ENCODE measurements around the gene FHL3.

Gene FHL3, protein sequence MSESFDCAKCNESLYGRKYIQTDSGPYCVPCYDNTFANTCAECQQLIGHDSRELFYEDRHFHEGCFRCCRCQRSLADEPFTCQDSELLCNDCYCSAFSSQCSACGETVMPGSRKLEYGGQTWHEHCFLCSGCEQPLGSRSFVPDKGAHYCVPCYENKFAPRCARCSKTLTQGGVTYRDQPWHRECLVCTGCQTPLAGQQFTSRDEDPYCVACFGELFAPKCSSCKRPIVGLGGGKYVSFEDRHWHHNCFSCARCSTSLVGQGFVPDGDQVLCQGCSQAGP

DNA sequence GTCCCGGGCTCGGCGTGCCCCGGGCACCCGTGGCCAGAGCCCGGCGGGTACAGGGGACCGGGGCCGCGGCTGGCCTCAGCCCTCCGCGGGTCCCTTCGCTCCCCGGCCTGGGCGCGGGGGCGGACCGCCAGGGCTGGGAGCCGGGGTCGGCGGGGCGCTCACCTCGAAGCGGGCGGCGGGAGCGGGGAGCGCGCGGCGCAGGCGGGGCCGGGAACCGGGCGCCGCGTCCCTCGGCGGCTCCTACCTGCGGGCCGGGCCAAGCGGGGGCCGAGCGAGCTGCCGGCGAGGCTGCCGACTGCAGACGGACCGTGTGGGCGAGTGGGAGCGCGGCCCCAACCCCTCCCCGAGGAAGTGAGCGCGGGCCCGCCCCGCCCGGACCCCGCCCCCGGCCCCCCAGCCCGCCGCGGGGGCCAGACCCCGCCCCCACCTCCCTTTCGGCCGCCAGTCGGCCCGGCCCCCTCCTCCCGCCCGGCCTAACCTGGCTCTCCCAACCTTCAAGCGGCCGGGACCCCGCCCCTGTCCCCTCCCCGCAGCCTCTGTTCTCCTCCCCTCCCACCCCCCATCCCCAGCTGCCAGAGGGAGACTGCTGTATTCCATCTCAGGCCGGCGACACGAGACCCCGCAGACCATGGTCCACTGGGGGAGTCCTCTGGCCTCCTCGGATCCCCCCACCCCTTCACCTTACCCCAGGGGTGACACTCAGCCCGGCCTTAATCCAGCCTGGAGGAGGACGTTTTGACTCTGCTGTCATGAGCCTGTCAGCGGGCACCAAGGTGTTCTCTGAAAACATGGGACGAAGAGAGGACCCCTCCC lies at the start of gene FHL3:
Gene FHL3 (minus strand): TSS at position 320 of the 813 bp plus-strand sequence. CDS start 6,102 bp downstream, outside the sequence.
- peak; percentile 75 for DNase-seq

GRCh38 chr1:38053416-38054091 lies 48.2 kb upstream of the FHL3 start:
- no peak for DNase-seq

- DNase-seq, result no peak
These were observed 47.6 kb upstream of the FHL3 start for GRCh38 chr1:38052750-38053415.

DNA sequence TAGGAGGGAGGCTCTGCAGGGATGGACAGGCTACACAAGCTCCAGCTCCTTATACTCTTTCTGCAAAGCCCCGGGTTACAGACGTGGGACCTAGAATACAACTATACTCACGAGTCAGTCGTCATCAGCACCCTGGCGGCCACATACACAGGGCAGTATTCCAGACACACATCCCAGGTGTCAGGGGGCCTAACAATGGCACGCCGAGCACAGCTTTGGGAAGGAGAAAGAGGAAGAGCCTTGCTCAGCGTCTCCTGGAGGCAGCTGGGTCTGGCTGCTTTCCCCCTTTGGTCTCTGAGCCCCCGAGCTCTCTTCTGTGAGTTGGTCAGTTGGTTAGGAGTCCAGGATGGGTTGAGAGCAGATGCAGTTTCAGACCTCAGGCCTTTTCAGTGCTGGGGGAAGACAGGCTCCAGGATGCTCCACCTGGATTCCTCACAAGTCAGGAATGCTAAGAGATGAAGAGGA lies 45.8 kb upstream of the FHL3 start:
- DNase-seq, result no peak

- DNase-seq, result no peak
These were observed 45.2 kb upstream of the FHL3 start for GRCh38 chr1:38050397-38051078.

- DNase-seq, result no peak
These were observed 42.4 kb upstream of the FHL3 start for GRCh38 chr1:38047603-38048141.

DNA sequence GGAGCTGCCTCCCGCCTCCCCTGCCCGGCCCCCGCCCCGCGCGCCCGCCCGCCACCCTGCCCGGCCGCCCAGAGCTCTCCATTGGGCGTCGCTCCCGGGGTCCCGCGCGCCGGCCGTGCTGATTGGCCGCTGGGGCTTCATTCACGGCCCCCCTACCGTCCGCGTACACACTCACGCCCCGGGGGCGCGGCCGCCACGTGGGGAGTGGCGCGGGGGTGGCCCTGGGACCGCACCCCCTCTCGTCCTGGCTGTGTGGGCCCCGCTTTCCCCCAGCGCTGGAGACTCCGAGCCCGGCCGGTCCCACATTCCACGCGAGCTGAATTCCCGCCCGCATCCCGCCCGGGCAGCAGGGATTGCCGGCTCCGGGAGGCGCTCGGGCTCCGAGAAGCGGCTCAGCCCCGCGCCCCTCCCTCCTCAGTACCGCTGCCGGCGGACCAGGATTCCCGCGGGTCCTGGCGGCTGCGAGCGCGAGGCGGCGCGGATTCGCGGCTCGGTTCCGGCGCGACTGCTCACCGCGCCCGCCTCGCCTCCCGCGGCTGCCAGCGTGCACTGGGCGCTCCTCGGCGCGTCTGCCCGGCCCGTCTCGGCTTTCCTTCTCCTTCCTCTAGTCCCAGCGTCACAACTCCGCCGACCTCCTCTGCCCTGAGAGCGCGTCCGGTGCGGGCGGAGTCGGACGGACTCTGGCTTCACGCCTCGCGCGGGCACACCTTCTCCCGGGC lies 41.7 kb upstream of the FHL3 start:
- DNase-seq, result peak; percentile 86

DNA sequence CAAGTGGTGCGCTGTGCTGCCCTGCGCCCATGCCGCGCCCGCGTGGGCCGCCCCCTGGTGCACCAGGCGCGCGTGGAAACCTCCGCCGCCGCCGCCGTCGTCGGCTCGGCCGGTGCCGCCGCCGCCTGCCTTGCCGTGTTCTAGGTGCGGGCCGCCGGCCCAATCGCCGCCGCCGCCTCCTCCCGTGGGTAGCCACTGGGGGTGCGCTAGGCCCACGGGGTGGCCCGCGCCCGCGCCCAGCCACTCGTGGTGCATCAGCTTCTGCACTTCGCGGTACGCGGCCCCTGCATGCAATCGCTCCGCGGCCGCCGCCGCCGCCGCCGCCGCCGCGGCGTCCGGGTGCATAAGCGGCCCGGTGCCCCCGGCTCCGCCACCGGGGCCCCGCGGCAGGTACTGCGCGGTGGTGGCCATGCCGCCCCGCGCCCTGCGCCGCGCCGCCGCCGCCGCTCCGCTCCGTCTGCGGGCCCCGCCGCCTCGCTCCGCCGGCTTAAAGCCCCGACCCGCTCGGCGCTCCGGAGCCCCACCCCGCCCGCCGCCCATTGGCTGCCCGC lies 41.1 kb upstream of the FHL3 start, which contains the start of gene POU3F1:
Gene POU3F1 (minus strand): TSS at position 461 of the 551 bp plus-strand sequence. CDS start 50 bp downstream, at position 411.
- no peak for DNase-seq

DNA sequence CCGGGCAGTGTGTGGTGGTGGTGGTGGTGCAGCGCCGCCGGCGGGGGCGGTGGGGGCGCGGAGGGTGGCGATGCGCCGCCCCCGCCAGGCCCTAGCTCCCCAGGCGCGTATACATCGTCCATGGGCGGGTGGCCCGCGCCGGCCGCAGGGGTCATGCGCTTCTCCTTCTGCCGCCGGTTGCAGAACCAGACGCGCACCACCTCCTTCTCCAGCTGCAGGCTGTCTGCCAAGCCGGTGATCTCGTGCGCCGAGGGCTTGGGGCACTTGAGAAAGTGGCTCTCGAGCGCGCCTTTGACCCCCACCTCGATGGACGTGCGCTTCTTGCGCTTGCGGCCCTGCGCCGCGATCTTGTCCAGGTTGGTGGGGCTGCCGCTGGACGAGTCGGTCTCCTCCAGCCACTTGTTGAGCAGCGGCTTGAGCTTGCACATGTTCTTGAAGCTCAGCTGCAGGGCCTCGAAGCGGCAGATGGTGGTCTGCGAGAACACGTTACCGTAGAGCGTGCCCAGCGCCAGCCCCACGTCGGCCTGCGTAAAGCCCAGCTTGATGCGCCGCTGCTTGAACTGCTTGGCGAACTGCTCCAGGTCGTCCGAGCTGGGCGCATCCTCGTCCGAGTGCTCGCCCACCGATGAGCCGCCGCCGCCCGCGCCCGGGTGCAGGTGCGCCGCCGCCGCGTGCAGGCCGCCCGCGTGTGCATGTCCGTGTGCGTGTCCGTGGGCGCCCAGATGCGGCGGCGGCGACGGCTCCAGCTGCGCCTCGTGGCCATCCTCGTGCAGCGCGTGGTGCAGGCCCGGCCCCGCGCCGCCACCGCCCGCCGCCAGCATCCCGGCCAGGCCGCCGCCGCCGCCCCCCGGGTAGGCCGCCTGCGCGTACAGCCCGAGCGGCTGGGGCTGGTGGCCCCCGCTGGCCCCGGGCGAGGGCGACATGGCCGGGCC lies 40.4 kb upstream of the FHL3 start:
- DNase-seq, result no peak

DNA sequence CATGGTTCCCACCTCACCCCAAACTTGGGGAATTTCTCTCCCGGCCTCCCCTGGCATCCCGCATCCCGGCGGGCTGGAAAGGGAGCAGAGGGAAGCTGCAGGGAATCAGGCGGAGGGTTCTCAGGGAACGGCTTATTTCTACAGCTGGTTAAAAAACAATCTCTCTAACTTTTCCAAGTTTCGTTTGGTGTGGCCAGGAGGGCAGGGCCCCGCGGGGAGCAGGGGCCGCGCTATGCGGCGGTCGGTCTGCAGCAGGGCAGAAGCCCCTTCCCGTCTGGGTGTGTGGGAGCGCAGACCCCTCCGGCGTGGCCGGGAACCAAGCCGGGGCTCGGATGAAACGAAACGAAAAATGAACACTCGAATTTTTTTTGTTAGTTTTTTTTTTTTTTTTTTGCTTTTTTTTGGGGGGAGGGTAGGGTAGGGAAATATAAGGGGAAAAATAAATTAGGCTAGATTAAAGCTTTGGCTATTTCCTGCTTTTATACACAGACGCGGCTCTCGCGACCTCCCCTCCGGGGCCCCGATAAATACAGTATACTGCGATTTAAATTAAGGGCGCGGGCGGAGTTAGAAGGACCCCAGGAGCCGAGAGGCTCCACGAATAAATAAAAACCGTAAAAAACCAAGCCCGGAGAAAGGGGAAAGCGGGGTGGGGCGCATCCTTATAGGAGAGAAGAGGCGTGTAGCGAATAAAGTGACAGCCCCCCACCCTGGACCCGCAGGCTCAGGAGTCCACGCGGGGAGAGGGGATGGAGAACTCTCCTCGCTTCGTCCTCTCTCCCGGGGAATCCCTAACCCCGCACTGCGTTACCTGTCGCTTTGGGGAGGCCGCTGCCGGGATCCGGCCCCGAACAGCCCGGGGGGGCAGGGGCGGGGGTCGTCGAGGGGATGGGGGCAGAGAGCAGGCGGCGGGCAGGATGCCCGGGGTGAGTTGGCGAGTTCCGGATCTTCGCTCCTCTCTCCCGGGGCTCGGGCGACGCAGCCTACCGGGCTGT lies 39.2 kb upstream of the FHL3 start:
- DNase-seq, result no peak

GRCh38 chr1:38043036-38043747 lies 37.9 kb upstream of the FHL3 start:
- DNase-seq, result no peak

DNA sequence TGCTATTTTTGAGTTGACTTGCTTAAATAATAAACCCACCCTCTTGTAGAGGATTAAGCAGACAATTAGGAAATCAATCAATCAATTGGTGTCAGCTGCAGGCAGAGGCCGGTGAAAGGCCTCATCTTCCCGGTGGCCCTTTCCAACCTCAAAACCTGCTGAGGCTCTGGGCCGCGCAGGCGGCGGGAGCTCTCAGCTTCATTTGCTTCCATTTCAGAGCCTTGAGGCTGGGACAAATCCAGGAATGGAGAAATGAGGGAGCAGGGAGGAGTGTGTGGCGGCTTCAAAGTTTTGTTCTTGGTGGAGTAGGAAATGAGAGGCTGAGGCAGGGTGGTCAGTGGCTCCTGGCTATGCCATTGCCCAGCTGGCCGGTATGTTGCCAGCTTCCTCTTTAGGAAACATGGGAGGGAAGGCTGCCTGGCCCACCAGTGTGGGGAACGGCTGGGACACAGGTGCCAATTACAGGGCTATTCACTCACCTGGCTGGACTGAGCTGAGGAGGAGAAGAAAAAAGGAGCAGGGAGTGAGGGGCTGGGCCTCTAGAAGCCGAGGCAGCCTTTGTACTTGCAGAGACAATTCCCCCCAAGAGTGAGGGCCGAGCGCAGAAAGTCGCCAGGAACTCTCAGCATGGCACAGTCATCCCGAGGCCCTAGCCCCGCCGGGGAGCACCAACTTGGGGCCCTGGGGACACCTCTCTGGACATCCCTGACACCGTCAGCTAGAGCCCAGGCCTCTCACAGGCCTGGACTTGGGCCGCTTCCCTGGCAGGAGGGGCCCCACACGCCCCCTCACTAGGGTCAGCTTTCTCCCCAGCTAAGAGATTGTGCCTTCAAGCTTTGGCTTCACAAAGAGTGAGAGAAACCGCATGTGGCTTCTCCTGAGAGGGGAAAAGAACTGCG lies 36.9 kb upstream of the FHL3 start:
- DNase-seq, result no peak

DNA sequence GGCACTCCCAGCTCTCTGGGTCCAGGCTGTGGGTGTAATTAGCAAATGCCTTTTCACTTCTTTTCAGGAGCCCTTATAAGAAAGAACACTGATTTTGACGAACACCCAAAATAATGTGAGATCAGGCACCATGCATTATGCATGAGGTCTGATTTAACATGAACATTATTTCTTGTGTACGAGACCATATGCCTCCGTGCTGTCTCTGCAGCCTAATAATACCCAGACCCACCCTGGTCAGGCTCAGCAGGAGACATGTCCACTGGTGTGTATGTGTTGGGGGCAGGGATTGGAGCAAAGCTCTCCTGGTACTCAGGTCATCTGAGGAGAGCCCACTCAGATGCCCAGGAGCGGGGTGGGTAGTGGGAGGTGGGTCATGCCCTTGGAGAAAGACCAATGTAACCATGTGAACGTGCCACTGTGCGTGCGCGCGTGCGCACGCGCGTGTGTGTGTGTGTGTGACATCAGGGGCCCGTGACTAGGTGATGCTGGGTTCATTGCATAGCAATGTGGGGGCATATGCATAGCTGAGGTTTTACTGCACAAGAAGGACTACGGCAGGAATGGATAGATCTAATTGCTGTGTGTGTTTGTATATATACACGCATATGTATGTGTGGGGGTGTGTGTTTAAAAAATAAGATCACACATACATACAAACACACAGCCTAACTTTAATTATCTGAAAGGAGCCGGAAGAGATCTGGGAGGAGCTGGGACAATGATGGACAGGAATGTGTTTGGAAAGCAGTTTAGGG lies 34.2 kb upstream of the FHL3 start:
- DNase-seq, result no peak

DNA sequence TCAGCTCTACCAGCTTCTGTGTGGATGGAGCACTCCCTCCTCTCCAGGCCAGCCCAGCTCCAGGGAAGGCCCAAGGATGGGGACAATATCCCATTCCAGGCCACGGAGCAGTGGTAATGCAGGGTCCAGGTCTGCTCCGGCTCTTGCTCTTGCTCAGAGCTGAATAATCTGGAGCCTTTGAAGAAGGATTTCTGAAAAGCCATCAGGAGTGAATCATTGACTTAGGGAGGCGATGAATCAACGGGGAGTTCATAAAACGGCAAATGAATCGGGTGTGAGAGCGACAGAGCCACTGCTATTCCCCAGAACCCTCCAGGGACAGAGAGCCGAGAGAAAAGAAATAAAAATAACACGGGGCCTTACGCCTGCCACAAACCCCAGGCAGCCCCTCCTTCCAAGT lies 33.5 kb upstream of the FHL3 start:
- DNase-seq, result no peak

GRCh38 chr1:38037221-38037939 lies 32.1 kb upstream of the FHL3 start:
- no peak for DNase-seq

All from activated CD8-positive, alpha-beta memory T cell treated with anti-CD3 and anti-CD28 coated beads, Interleukin-2, amount 50 U/mL, for 48 hours (primary cell).